Fibroblast of villous mesenchyme (primary cell): ENCODE results near the gene TOM1. TPM values are rescaled to one million over a fixed set of nuclear protein-coding genes. Genes with fewer than 3 reads are reported as not detected.
A peak's percentile ranks its signal among the peaks of the same experiment; 100 is the strongest.

Experiments used
- DNase-seq: peaks from one replicate; pipeline ENCODE4 v3.0.0-alpha.2; 2010; ENCODE audit warnings: low read depth
- H3K4me3 ChIP-seq: 2 replicates; pipeline ENCODE4 v1.5.1; 2011; ENCODE audit warnings: low read depth, mild to moderate bottlenecking, low read length
- total RNA-seq: library from RNA; depleted of rRNA; stranded (reverse); fragments of >200 nt; gene quantifications from 2 replicates; pipeline ENCODE4 v1.2.3, GENCODE V29; 2012
- TF ChIP-seq, protein P1 (sequence below): IDR thresholded peaks from 2 replicates; pipeline ENCODE4 v1.5.1; 2012; ENCODE audit warnings: low read depth, mild to moderate bottlenecking, low read length; ENCODE audit not compliant: insufficient read depth

The TOM1 gene
- total RNA-seq, 1 donor = 53.1 TPM

DNA sequence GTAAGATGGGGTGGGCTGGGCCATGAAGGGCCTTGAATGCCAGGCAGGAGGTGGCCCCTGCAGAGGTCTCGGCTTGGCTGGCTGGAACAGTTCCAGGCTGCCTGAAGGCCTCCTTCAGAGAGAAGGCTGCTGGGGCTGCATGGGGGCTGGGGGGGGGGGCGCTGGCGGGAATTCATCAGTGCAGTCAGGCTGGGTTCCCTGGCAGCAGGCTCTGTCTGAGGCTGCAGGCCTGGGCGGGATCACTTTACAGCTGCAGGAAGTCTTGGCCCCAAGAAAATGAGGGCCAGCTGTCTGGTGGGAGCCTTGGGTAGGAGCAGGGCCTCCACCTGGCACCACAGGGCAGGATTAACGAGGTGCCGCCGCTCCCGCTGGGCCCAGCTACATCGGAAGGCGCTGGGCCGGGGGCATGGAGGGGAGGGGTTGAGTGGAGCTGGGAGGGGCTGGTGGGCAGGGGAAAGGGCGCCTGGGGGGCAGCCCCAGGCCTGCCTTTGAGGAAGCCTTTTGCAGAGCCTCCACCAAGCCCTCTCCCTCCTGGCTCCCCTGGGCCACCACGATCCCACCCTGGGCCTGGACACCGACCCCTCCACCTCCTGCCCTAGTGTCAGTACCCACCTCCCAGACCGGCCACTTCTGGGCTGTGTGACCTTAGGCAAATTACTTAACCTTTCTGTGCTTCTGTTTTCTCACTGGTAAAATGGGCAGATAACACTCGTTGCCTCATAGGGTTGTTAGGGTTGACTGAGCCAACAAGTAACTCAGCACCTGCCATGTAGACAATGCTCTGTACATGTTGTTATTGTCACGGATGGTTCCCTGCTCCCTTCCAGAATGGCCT lies 50.2 kb downstream of the TOM1 start:
- H3K4me3 ChIP-seq = no peak overlapping the region
- TF ChIP-seq, protein P1, sequence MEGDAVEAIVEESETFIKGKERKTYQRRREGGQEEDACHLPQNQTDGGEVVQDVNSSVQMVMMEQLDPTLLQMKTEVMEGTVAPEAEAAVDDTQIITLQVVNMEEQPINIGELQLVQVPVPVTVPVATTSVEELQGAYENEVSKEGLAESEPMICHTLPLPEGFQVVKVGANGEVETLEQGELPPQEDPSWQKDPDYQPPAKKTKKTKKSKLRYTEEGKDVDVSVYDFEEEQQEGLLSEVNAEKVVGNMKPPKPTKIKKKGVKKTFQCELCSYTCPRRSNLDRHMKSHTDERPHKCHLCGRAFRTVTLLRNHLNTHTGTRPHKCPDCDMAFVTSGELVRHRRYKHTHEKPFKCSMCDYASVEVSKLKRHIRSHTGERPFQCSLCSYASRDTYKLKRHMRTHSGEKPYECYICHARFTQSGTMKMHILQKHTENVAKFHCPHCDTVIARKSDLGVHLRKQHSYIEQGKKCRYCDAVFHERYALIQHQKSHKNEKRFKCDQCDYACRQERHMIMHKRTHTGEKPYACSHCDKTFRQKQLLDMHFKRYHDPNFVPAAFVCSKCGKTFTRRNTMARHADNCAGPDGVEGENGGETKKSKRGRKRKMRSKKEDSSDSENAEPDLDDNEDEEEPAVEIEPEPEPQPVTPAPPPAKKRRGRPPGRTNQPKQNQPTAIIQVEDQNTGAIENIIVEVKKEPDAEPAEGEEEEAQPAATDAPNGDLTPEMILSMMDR = no peak
- DNase-seq = no peak

DNA sequence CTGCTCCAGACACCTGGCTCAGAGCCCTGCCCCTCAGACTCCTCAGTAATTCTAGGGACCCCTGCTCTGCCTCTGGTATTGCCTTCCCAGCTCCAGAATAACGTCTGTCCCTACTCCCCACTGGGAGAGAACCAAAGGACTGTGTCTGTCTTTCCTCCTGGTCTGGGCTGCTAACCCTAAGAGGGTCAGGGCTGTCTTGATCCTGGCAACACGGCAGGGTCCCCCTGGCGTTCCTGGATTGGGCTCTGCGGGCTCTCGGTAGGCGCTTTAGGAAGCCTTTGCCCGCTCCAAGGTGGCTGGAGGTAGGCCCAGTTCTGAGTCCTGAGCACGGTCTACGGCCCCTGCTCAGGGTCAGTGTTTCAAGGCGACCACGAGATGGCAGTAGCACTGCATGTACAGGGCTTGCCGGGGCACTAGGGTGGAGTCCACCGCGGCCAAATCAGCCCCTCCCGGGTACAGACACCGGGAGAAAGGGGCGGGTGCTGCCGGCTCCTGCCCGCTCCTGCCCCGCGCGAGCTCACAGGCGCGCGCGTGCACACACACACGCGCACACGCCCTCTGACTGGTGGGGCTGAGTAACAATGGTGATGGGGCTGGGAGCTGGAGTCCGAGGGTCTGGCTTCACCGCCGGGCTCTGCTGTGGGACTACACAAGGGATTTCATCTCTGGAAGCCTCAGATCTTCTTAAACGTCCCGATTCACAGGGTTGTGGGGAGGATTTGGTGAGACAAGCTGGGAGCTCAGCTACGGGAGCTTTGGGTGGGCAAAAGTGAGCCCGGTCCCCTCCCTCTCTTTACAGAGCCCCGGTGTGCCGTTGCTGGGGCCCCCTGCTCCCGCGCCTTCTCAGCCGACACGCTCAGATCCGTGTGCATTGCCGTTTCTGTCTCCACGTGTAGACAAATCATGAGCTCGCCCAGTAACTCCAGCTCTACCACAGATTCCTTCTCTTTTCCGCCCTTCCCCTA lies 51.1 kb downstream of the TOM1 start:
- peak; percentile 91 for DNase-seq
- TF ChIP-seq, protein P1 = peak; percentile 57
- peak overlapping the region; percentile 70 for H3K4me3 ChIP-seq

DNA sequence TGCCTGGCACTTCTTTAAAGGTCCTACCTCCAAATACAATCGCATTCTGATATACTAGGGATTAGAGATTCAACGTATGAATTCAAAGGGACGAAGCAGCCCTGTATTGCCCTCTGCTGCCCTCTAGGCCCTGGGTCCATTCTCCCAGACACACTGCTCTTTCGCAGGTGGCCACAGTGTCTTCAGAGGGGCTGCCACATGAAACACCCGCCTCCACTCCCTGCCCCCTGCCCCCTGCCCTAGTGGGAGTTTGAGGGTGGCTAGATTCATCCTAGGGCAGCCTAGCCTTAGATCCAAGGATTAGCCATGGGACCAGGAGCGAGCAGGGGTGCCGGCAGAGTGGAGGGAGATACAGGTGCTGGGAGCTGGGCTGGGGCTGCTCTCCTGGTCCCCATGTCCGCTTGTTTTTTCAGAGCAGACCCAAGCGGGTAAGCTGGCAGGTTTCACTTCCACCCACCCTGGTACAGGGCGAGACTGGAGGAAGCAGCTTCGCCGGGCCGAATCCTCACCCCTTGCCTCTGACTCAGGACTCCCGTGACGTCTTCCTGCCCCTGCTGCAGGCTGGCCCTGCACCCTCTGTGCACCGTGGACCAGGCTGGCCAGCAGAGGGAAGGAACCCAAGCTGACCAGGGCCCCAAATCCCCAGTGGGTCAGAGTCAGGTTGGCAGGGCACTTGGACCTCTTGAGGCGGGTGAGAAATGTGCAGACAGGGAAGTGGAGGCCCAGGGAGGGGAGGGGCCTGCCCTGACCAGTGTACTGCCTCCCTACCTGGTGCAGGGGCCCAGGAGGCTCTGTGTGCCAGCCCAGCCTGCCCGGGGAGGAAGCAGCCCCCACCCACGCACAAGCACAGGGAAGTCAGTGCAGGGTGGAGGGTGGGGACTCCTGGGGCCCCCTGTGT lies 52.8 kb downstream of the TOM1 start:
- no peak for DNase-seq
- no peak overlapping the region for H3K4me3 ChIP-seq
- TF ChIP-seq, protein P1 = peak; percentile 7

DNA sequence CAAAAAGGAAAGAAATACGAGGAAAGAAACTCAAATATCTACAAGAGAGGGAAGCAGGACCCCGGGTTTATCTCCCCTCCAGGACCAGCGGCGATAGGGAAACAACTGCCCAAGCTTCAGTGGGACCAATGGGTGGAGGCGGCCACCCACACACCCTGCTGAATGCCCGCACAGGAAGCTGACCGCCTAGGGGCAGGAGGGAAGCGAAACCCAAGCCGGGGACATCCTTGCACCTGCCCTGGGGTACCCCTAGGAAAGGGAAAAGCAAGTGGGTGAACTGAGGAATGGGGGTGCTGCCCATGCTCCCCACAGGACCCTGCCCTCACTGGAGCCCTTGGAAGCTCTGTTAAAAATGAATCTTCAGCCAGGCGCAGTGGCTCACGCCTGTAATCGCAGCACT lies 53.6 kb downstream of the TOM1 start:
- TF ChIP-seq, protein P1 = no peak
- no peak for DNase-seq
- no peak overlapping the region for H3K4me3 ChIP-seq

DNA sequence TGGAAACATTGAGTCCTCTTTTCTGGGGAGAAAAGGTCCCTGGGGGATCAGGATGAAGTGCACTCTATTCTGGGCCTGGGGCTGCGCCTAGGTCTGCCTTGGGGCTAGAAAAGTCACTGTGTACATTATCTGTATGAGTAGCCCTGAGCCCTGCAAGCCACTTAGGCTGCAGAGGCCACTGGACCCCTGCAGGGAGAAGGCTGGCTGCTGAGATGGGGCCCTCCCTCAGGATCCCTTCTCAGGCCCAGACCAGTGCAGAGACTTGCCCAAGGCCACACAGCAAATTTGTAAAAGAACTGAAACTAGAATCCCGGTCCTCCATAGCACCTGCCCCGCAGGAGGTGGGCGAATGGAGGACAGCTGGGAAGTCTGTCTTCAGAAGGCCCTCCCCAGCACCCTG lies 54.4 kb downstream of the TOM1 start:
- TF ChIP-seq, protein P1 = no peak
- no peak overlapping the region for H3K4me3 ChIP-seq
- DNase-seq = no peak
